Measurements from ENCODE around the gene NAB2.

- TF ChIP-seq POLR2A (IDR thresholded peaks at IDR 0.05; ENCODE audit: low read depth, low read length) (no peak), POLR2AphosphoS5 (IDR thresholded peaks at IDR 0.05; ENCODE audit: low read depth, low read length) (no peak), TAF1 (IDR thresholded peaks at IDR 0.05; ENCODE audit: low read depth, low read length) (no peak), SPI1 (IDR thresholded peaks at IDR 0.05; ENCODE audit: low read depth, low read length) (no peak)
Measured at GRCh38 chr12:57095440-57095839, 6.5 kb downstream of the NAB2 start.
